GM19023 (cell line): ENCODE results near the gene GRM6.

Source experiments
- ATAC-seq: cut with Tn5 transposase; IDR thresholded peaks from one replicate; pipeline ENCODE4 v1.9.1; 2021; ENCODE audit warnings: mild to moderate bottlenecking, moderate library complexity; ENCODE audit not compliant: unreplicated experiment

Gene GRM6

DNA sequence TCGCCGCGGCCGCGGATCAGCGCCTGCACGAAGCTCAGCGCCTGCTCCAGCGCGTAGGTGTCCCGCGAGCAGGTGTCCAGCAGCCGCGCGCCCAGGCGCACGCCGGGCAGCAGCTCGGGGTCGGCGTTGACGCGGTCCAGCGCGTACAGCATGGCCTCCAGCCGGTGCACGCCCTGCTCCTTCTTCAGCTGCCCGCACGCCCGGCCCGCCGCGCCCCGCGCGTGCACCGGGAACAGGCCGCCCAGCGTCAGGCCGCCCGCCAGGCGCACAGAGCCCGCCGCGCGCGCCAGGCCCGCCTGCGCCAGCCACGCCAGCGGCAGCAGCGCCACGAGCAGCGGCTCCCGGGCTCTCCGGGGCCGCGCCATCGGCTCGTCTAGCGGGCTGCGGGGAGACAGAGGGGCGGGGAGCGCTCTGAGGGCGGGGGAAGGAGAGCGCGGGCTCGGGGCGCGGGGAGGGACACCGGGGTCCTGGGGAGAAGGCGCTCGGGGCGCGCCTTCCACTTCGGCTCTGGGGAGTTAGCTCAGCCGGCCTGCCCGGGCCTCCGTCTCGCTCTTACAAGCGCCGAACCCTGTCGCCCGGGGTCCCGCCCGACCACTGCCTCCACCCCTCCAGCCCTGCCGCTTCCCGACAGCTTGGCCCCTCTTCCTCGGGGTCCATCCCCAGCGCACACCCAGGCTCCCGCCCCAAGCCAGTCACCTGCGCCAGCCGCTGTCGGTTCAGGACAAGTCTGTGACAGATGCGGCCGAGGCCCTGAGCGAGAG lies at the start of gene GRM6:
Gene GRM6 (minus strand): TSS at position 741 of the 761 bp plus-strand sequence. CDS start 376 bp downstream, at position 365.
- ATAC-seq: no peak

DNA sequence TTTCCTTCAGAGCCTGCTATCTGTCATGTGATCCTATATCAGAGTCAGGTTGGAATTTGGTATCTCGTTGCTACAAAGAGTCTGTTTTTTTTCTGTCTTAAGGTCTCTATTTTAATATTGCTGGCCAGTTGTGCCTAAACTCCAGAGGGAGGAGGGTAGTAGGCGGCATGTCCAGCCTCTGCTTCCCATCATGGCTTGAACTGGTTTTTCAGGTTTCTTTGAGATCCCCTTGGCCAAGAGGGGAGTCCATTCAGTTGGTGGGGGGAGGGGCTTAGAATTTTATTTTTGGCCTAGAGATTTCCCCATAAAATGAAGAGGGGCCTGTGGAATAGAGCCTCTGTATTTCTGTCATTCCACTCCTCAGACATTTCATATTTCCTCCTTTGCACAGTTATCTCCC lies 49.6 kb upstream of the GRM6 start:
- ATAC-seq: no peak

DNA sequence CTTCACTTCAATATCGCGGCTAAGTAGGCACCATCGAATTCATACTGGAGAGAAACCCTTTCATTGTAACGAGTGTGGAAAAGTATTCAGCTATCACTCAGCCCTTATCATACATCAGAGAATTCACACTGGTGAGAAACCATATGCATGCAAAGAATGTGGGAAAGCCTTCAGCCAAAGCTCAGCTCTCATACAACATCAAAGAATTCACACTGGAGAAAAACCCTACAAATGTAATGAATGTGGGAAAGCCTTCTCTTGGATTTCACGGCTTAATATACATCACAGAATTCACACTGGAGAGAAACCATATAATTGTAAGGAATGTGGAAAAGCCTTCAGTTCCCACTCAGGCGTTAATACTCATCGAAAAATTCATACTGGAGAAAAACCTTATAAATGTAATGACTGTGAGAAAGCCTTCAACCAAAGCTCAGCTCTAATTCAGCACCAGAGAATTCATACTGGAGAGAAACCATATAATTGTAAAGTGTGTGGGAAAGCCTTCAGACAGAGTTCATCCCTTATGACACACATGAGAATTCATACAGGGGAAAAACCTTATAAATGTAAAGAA lies 38.0 kb upstream of the GRM6 start:
- ATAC-seq: no peak

DNA sequence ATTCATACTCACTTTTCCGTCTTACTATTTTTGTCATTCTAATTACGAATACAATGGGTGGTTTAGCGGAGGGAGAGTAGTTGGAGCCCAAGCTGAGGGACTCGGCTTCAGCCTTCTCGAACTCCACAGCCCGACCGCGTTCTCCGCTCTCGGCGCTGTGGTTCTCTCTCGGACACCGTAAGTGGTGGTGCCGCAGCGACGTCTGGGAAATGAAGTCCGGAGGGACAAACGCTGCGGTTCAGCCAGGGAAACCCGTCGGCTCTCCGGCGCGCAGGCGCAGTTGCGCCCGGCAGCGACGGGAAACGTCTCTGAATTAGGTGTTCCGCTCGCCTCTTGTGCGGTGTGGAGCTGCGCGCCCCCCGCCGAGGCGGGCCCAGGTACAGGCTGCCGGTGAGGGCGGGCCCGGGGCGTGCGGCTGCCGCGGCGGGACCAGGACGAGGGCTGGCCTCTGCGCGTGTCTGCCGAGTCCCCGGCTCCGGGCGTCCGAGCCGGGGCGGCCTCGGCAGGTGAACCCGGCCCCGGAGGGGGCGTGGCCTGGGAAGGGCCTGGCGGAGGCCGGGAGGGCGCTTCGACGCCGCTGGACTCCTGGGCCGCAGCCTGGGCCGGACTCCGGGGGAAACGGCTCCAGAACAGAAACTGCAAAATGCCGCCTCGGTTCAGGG lies 28.5 kb upstream of the GRM6 start, which contains the start of gene ZNF879:
Gene ZNF879 (plus strand): TSS at position 277 of the 662 bp plus-strand sequence. CDS start 1,201 bp downstream, outside the sequence.
- ATAC-seq: peak; percentile 76

DNA sequence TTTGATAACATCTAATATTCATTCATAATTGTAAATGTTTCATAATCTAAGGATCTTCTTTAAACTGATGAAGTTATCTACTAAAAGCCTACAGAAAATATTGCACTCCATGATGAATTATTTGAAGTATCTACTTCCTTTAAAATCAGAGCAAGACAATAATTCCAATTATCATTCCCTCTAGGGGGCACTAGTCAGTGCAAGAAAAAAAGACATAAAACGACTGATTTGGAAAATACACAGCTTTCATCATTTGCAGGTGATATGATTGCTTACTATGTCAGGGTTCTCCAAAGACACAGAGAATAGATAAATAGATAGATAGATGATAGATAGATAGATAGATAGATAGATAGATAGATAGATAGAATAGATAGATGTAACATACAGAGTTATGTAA lies 13.5 kb upstream of the GRM6 start:
- no peak for ATAC-seq

DNA sequence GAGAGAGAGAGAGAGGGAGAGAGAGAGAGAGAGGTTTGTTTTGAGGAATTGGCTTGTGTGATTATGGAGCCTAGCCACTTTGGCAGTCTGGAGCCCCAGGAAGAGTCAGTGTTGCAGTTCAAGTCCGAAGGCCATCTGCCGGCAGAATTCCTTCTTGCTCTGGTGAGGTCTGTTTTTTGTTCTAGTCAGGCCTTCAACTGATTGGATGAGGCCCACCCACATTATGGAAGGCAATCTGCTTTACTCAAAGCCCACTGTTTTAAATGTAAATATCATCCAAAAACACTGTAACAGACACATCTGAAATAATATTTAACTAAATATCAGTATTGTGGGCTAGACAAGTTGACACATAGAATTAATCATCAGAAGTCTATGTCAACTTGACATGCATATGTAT lies 11.4 kb upstream of the GRM6 start:
- ATAC-seq: no peak

DNA sequence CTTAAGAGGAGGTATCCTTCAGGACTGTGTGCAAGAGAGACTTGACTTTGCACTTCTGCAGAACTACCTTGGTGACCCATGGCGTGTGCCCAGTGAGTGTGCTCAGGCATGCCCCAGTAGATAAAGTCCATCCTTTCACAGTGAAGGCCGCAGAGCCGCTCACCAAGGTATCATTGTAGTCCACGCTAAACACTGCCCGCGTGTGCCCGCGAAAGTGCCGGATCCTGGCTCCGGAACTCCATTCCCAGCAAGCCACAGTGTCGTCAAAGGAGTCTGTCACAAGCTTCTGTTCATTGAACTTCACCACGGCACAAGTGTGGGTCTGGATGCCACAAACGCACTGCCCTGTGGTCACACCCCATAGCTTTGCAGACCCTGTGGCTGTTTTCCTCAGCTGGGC lies 3.3 kb upstream of the GRM6 start:
- ATAC-seq: no peak

DNA sequence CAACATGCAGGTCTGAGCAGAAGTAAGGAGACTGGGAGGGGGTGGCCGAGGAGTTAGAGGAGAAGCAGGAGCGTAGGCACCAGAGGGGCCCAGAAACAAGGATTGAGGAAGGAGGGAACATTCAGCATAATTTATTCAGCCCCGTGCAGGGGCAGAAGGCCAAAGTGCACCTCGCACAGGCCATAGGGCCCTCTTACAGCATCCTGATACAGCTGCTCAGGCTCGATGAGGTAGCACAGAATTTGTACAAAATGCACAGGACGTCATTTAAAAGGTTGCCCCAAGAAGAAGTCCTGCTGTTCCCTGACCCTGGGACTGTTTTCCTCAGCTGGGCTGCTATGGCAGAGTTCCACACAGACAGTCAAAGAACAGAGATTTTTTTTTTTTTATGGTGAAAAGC lies 2.1 kb upstream of the GRM6 start:
- no peak for ATAC-seq

DNA sequence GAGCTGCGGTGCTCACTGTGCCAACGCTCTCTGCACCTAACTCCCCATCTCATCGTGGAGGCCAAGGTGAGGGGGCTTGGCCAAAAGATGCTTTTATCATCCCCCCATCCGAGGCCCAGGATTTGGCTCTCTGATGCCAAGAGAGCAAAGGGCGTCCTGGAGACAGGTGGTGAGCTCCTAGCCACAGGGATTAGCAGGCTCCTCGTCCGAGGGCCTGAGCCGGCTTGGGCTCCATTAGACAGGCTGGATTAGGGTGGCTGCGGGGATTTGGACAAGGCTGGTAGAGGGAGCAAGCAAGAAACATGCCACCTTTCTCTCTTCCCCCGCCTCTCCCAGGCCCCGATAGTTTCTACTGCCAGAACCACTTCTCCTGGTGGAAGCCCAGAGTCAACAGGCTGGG lies 1.0 kb upstream of the GRM6 start:
- ATAC-seq: no peak

DNA sequence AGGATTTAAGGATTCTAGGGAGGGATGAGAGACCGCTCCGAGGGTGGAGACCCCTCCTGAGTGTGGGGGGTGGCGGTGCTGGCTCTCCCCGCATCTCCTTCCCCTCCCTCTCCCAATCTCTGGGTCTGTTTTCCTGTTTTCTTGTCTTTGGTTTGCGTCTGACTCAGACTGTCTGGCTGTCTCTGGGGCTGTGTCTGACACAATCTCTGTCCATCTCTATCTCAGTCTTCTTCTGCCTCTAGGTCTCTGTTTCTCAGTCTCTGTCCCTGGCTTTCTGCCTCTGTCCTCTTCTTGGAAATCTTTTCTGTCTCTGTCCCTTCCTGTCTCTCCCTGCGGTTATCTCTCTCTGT lies 196 bp upstream of the GRM6 start:
- ATAC-seq: no peak

DNA sequence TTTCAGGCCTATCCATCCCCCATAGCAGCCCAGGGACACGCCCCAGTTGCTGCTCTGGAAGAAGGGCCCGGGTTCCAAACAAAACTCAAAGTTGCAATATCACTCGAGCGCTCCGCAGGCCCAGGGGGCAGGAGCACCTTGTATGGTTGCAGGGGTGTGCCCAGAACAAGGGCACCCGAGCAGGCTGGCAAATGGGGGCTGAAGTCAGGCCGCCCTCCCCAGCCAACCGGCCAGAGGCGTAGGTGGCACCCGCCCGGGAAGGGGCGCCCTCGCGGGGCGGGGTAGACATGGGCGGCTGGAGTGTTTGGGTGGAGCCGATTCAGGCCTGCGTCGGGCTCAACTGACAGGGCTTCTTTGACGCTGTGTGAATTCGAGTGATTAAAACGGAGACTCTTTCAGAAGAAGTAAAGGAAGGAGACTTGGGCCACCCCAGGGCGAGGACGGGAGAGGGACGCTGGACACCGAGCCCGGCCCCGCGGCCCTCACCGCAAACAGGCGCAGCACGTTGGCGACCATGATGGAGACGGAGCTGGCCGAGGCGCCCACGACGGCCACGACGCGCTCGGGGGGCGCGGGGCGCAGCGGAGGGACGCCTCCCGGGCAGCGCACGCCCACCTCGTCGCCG lies 1.1 kb downstream of the GRM6 start:
- ATAC-seq: no peak

DNA sequence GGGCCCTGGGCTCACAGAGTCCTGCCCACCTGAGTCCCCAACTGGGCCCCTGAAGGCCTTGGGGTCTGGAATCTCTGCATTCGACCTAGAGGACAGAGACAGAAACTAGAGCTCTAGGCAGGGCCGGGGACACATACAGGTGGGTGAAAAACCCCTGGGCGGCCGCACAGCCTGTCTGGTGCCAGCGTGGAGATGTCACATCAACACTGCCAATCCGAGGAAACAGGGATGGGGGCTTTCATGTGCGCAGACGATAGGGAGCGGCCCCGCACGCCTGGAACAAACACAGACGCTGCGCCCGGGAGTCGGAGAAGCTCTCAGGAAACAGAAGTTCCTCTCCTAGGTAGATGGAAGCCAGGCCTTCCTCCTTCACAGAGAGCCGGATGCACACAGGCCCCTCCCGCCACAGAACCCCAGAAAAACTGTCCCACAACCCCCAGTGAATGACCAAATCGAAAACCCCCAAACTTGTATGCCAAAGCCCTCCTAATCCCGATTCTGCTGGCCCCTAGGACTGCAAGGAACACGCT lies 1.8 kb downstream of the GRM6 start:
- no peak for ATAC-seq

DNA sequence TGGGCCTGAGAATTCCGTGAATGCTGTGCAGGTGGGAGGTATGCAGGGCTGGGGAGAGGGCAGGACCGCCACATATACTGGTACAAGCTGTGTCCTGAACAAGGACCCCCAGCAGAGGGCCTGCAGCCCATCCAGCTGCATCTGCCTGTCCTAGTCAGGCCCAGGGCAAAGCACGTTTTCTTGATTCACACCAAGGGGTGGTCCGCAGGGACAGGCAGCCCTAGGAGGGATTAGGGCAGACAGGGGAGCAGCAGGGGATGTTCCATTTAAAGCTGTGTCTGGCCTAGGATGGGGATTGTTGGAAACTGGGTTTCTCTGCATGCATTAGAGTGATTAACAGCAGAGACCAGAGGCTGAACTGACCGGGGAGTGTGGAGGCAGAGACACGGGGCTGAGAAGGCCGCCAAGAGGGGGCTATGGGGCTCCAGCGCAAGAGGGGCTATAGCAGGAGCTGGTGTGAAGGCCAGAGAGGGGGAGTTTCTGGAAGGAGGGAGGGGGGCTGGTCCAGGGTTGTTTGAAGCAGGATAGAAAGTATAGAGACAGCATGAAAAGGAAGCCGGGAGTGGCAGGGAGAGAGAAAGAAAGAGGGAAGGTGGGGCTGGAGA lies 2.7 kb downstream of the GRM6 start:
- ATAC-seq: no peak

DNA sequence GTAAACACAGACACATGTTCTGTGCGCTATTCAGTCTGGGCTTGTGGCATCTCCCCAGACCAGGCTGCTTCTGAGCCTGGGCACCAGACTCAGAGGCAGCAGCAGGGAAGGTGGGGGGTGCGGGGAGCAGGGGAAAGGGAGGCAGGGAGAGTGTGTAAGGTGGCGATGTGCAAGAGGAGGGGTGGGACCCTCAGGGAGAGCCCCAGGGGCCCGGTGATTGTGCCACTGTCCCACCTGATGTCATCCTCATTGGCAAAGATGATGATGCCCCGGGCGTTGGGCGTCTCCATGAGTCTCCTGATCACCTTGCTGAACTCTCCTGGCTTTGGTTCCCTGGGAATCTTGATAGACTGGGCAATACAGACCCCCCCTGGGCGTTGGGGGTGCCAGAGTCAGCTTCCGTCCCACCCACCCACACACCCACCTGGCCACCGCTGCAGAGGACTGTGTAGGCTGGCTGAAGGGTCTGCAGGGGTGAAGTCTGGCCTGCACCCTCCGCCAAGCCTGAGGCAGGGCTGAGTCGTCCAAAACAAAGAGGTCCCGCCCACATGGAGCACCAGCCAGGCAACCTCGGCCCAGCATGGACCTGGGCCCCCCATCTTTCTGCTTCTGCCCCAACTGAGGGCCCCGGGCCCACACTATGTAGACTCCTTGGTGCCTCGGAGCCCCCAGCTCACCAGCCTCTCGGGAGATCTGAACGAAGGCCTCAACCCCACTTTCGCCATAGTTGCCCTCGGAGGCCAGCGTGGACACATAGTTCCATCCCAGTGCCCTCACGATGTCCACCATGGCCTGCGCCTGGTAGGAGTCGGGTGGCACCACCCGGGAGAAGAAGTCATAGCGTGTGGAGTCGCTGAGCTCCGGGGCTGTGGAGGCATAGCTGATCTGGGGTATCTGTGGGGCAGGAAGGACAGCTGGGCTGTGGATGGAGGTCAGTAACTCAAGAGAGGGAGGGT lies 3.7 kb downstream of the GRM6 start:
- ATAC-seq: no peak

DNA sequence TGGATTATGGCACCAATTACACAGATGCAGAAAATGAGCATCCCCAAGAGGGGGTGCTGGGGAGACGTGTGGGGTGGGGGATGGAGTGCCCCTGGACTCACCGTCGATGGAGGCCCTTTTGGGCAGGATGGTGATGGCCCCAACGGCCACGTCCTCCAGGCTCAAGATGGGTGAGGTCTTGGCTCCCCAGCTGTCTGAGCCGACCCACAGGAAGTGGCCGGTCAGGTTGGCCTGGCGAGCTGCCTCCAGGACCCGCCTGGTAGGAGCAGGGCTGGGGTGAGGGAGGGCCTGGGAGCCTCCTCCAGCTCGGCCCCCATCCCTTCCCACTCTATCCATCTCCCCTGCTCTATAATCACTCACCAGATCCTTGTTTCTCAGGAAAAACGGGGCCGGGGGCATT lies 4.6 kb downstream of the GRM6 start:
- no peak for ATAC-seq

DNA sequence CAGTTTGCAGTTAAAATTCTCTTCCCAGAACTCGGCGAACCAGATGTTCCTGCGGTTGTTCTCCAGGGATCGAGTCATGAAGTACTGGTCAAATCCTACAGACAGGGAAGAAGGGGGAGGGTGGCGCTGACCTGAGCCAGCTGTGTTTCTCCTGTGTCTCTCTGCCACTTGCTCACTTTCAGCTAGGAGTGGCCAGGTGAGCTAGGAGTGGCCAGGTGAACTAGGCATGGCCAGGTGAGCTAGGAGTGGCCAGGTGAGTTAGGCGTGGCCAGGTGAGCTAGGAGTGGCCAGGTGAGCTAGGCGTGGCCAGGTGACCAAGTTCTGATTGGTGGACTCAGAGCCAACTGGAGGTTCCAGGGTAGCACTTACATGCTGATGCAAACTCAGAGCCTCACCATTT lies 5.8 kb downstream of the GRM6 start:
- ATAC-seq: no peak

DNA sequence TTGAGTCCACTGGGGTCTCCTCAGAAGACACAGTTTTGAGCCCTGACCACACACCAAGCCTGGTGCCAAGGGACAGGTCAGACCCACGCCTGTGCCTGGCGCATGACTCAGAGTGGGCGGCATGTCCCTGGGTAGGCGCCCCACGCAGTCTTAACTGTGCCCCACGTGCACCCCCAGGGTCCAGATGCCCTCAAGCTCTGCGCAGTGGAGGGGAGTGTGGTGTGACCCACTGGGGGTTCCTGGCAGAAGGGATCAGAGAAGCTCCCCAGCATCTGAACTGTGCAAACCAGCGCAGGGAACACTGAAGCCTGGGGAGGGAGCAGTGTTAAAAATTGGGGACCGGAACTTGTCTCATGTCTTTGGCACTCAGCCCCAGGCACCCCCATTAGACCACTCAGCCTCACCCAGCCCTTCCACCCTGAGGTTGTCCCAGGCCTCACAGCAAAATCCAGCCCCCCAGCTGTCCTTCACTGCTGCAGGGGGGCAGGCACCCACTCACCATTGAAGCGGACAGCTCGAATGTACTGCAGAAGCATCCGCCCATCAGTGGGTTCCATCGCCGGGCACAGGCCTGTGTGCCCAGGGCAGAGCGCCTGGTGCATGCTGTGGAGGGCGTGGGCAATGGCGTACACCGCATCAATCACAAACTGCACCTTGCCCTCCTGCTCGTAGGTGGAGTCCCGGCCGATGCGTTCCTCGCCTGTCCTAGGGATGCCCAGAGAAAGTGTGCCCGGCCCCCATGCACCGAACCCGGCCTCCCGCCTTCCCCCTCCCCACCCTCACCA lies 6.5 kb downstream of the GRM6 start:
- no peak for ATAC-seq

DNA sequence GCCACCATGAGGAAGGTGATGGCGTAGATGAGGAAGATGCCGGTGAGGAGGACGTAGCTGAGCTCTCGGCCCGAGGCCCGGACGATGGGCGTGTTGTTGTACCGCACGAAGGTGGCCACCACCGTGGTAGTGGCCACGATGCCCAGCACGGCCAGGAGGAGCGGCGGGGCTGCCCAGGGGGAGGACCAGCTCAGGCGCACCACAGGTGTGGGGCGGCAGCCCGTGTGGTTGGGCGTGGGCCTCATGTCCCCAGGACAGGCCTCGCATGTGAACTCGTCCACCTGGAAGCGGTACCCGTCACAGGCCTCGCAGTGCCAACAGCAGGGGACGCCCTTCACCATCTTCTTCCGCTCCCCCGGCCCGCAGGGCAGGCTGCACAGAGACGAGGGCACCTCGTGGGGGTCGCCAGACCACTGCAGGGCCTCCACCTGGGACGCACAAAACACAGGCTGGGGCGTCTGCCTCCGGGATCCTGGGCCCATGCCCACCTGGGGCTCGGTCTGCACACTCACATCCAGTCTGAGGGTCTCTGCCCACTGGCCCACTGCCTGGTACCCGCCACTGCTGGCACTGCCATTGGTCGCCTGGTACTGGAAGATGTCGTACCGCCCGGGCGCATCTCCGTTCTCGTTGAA lies 8.7 kb downstream of the GRM6 start:
- no peak for ATAC-seq
